ENCODE data around the gene CA11.

CA11 gene

GRCh38 chr19:48627865-48628314 is 18.1 kb downstream of the CA11 start:
- DNase-seq, result no peak

- no peak for DNase-seq
These were observed 18.7 kb downstream of the CA11 start for GRCh38 chr19:48627201-48627864.

- DNase-seq, result no peak
These were observed 20.1 kb downstream of the CA11 start for GRCh38 chr19:48625891-48626327.

- peak; percentile 44 for DNase-seq
These were observed 20.9 kb downstream of the CA11 start for GRCh38 chr19:48624791-48625723.

- DNase-seq, result peak; percentile 99
These were observed 21.9 kb downstream of the CA11 start for GRCh38 chr19:48624067-48624594.

GRCh38 chr19:48623556-48624066 is 22.4 kb downstream of the CA11 start:
- peak; percentile 63 for DNase-seq

GRCh38 chr19:48619692-48620585 is 26.0 kb downstream of the CA11 start:
- peak; percentile 32 for DNase-seq

- DNase-seq, result peak; percentile 99
These were observed 26.9 kb downstream of the CA11 start, which contains the start of the genes RPL18 and SPHK2 for GRCh38 chr19:48618916-48619691. RPL18 (minus strand) TSS chr19:48619178; CDS start chr19:48619143, 35 bp downstream. SPHK2 (plus strand) TSS chr19:48619506; CDS start chr19:48620515, 1,009 bp downstream.

- no peak for DNase-seq
These were observed 27.6 kb downstream of the CA11 start for GRCh38 chr19:48618278-48618915.

- no peak for DNase-seq
These were observed 28.6 kb downstream of the CA11 start for GRCh38 chr19:48617146-48617937.

GRCh38 chr19:48616491-48617056 is 29.4 kb downstream of the CA11 start:
- DNase-seq, result no peak

GRCh38 chr19:48616041-48616436 is 29.9 kb downstream of the CA11 start:
- no peak for DNase-seq

GRCh38 chr19:48615231-48616040 is 30.6 kb downstream of the CA11 start:
- no peak for DNase-seq

GRCh38 chr19:48614436-48615230 is 31.4 kb downstream of the CA11 start, which contains the start of gene FAM83E:
FAM83E (minus strand) TSS chr19:48615076; CDS start chr19:48613372, 1,704 bp downstream.
- DNase-seq, result peak; percentile 61

GRCh38 chr19:48613852-48614435 is 32.0 kb downstream of the CA11 start:
- peak; percentile 65 for DNase-seq

- DNase-seq, result no peak
These were observed 32.7 kb downstream of the CA11 start for GRCh38 chr19:48613024-48613851.
